SU-DHL-6 (cell line): ENCODE measurements around the gene SLC25A25.

Source experiments
- H2AFZ ChIP-seq: fragments of 200-600 bp; sonication (generic); 2 replicates; pipeline ENCODE4 v1.6.1; 2014; ENCODE audit warnings: low read depth, mild to moderate bottlenecking, moderate library complexity, mixed read lengths, antibody characterized with exemption, low read length; ENCODE audit not compliant: severe bottlenecking
- H3F3A ChIP-seq: fragments of 200-600 bp; shearing (Covaris generic); 2 replicates; pipeline ENCODE4 v1.6.0; 2016; ENCODE audit warnings: antibody characterized with exemption, mild to moderate bottlenecking; ENCODE audit not compliant: insufficient read depth
- H3K27ac ChIP-seq: fragments of 200-600 bp; sonication (generic); 2 replicates; pipeline ENCODE4 v1.5.1; 2016; ENCODE audit warnings: low read depth, mild to moderate bottlenecking, low read length, moderate library complexity, mixed read lengths
- H3K27me3 ChIP-seq: fragments of 200-600 bp; sonication (generic), shearing (Covaris generic); 2 replicates; pipeline ENCODE4 v1.6.0; 2014; ENCODE audit warnings: mild to moderate bottlenecking, low read length
- H3K36me3 ChIP-seq: fragments of 200-600 bp; sonication (generic); 2 replicates; pipeline ENCODE4 v1.6.1; 2014; ENCODE audit warnings: mild to moderate bottlenecking, low read length, mixed read lengths
- H3K4me2 ChIP-seq: fragments of 300-600, 200-600 bp; shearing (Covaris generic), sonication (generic); 2 replicates; pipeline ENCODE4 v1.6.0; 2014; ENCODE audit warnings: low read length, low read depth, mild to moderate bottlenecking; ENCODE audit not compliant: poor library complexity, severe bottlenecking
- H3K4me3 ChIP-seq: fragments of 200-600 bp; sonication (generic); 2 replicates; pipeline ENCODE4 v1.5.1; 2014; ENCODE audit warnings: antibody characterized with exemption, low read length, mild to moderate bottlenecking, mixed read lengths; ENCODE audit not compliant: insufficient read depth, poor library complexity, severe bottlenecking
- H3K79me2 ChIP-seq: fragments of 200-600 bp; sonication (generic); 2 replicates; pipeline ENCODE4 v1.6.1; 2014; ENCODE audit warnings: mild to moderate bottlenecking, low read length, moderate library complexity; ENCODE audit not compliant: insufficient read depth
- H3K9ac ChIP-seq: fragments of 200-600 bp; sonication (generic); 2 replicates; pipeline ENCODE4 v1.7.0; 2014; ENCODE audit warnings: mild to moderate bottlenecking, low read length
- H3K9me2 ChIP-seq: fragments of 200-600 bp; sonication (generic); replicated peaks from 2 replicates; pipeline ENCODE4 v1.6.1; 2014; ENCODE audit warnings: low read length; ENCODE audit not compliant: insufficient read depth
- H3K9me3 ChIP-seq: fragments of 200-600 bp; sonication (generic); 2 replicates; pipeline ENCODE4 v1.6.1; 2014; ENCODE audit warnings: low read length, mixed read lengths; ENCODE audit not compliant: insufficient read depth
- H4K20me1 ChIP-seq: fragments of 200-600 bp; sonication (generic); 2 replicates; pipeline ENCODE4 v1.6.1; 2014; ENCODE audit warnings: low read depth, mild to moderate bottlenecking, antibody characterized with exemption, low read length, moderate library complexity, mixed read lengths
- CTCF ChIP-seq: fragments of 200-600 bp; sonication (generic); IDR thresholded peaks from one replicate; pipeline ENCODE4 v1.5.1; 2017; ENCODE audit warnings: antibody characterized with exemption, mild to moderate bottlenecking, low read length, moderate library complexity; ENCODE audit not compliant: insufficient read depth, poor library complexity, severe bottlenecking
- EZH2phosphoT487 ChIP-seq: fragments of 200-600 bp; sonication (generic), shearing (Covaris generic); conservative IDR thresholded peaks from 2 replicates; pipeline ENCODE4 v1.6.1; 2018; ENCODE audit warnings: mild to moderate bottlenecking, antibody characterized with exemption, low read length, moderate library complexity, mixed read lengths

SLC25A25 gene

DNA sequence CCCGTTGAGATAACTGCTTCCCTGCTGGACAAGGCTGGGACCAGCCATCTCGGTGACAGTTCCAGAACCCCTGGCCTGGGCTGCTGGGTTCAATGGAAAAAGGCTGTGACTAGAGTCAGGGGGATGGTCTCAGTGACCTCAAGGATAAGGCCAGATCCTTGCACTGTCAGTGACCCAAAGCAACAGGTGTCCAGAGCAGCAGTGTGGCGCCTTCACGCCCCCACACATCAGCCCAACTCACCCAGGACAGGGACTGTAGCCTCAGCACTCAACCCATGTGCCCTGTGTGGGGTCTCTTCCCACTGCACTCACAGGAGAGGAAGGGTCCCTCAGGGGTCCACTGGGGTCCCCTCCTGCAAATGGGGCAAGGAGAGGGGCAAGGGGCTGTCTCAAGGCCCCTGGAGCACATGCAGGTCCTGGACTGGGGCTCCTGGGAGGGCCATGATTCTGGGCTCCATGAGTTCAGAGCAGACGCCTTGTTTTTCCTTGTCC is 80.5 kb downstream of the SLC25A25 start:
- no peaks in the 10 kb centered on the region for H3K9me2 ChIP-seq
- H3K27me3 ChIP-seq: no peaks in the 10 kb centered on the region
- H3K4me2 ChIP-seq: no peak overlapping the region
- H3K27ac ChIP-seq: no peak overlapping the region
- no peaks in the 10 kb centered on the region for H3K79me2 ChIP-seq
- H3K36me3 ChIP-seq: no peaks in the 10 kb centered on the region
- no peak overlapping the region for H3K4me3 ChIP-seq
- H3K9me3 ChIP-seq: no peaks in the 10 kb centered on the region
- no peak overlapping the region for H3K9ac ChIP-seq
- no peaks in the 10 kb centered on the region for H4K20me1 ChIP-seq
- TF ChIP-seq CTCF (no peak), EZH2phosphoT487 (no peak)
- H3F3A ChIP-seq: no peaks in the 10 kb centered on the region
- H2AFZ ChIP-seq: no peak overlapping the region

DNA sequence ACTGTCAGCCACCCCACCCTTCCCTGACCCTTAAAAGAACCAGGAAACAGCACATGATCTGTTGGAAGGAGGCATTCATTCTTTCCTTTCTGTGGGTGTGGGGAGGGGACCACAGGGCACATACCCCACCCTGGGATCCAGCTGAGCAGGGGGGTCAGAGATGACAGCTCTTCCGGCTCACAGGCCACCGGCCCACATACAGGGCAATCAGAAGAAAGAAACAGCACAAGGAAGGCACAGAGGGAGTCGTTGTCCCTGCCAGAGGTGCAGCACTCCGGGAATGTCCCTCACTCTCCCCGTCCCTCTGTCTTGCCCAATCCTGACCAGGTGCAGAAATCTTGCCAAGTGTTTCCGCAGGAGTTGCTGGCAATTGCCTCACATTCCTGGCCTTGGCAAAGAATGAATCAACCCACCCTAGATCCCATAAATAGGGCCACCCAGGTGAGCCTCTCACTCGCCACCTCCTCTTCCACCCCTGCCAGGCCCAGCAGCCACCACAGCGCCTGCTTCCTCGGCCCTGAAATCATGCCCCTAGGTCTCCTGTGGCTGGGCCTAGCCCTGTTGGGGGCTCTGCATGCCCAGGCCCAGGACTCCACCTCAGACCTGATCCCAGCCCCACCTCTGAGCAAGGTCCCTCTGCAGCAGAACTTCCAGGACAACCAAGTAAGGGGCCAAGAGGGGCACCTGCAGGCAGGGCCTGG is 81.1 kb downstream of the SLC25A25 start, which contains the start of gene LCN2:
Gene LCN2, plus strand, starts transcription at position 453 of the 701 bp plus-strand sequence. Its CDS starts 73 bp downstream, at position 526.
- Histone ChIP-seq H3K4me2 (no peak within 1 kb of the TSS), H3K9ac (no peak within 1 kb of the TSS), H3K27me3 (no peaks in the 10 kb centered on the region), H3K27ac (no peak within 1 kb of the TSS), H3F3A (no peaks in the 10 kb centered on the region), H4K20me1 (no peaks in the 10 kb centered on the region), H3K9me3 (no peaks in the 10 kb centered on the region), H2AFZ (no peak within 1 kb of the TSS), H3K79me2 (no peaks in the 10 kb centered on the region), H3K36me3 (no peaks in the 10 kb centered on the region), H3K9me2 (no peaks in the 10 kb centered on the region), H3K4me3 (no peak within 1 kb of the TSS)
- no peak for TF ChIP-seq CTCF
- TF ChIP-seq EZH2phosphoT487: no peak

GRCh38 chr9:128149951-128150593 is 82.0 kb downstream of the SLC25A25 start:
- no peak overlapping the region for H2AFZ ChIP-seq
- H3K36me3 ChIP-seq: no peaks in the 10 kb centered on the region
- no peaks in the 10 kb centered on the region for H4K20me1 ChIP-seq
- H3K27ac ChIP-seq: no peak overlapping the region
- no peaks in the 10 kb centered on the region for H3K9me3 ChIP-seq
- no peak overlapping the region for H3K4me3 ChIP-seq
- no peaks in the 10 kb centered on the region for H3K27me3 ChIP-seq
- no peaks in the 10 kb centered on the region for H3K9me2 ChIP-seq
- H3K9ac ChIP-seq: no peak overlapping the region
- H3K4me2 ChIP-seq: no peak overlapping the region
- no peaks in the 10 kb centered on the region for H3K79me2 ChIP-seq
- TF ChIP-seq CTCF: no peak
- no peak for TF ChIP-seq EZH2phosphoT487
- no peaks in the 10 kb centered on the region for H3F3A ChIP-seq
